ENCODE measurements around the gene E2F6. TPM values are rescaled to one million over a fixed set of nuclear protein-coding genes. Genes with fewer than 3 reads are reported as not detected.

Gene E2F6
- total RNA-seq, 1 experiment from 2014 or later = 21.8 TPM

GRCh38 chr2:11438555-11439080, 27.3 kb downstream of the E2F6 start:
- no peak overlapping the region for H2BK5ac ChIP-seq (ENCODE audit: insufficient read length, low read length)
- H4K20me1 ChIP-seq (ENCODE audit: control insufficient read depth, insufficient read depth, insufficient read length) = no peaks in the 10 kb centered on the region
- no peak overlapping the region for H3K9ac ChIP-seq (ENCODE audit: extremely low read depth, insufficient read length, low read length)
- H3K79me2 ChIP-seq (ENCODE audit: insufficient read depth, low read length) = no peaks in the 10 kb centered on the region
- H3K27ac ChIP-seq (ENCODE audit: insufficient read length, low read depth, low read length) = no peak overlapping the region
- peaks cover 30 to 34% of the 10 kb centered on the region in 2 experiments for H3K9me3 Mint-ChIP-seq
- H4K8ac ChIP-seq (replicated peaks; ENCODE audit: insufficient read length, low read depth, low read length) = no peak overlapping the region
- no peaks in the 10 kb centered on the region for H3K23me2 ChIP-seq (ENCODE audit: insufficient read length, low read depth, low read length, poor library complexity, severe bottlenecking)
- no peaks in the 10 kb centered on the region for H3K27me3 Mint-ChIP-seq (ENCODE audit: low read depth)
- peaks cover 45 to 68% (median 57%) of the 10 kb centered on the region in 3 experiments for H3K36me3 Mint-ChIP-seq (ENCODE audit: insufficient read depth in 1 of 3, low read depth in 3 of 3)
- WGBS (ENCODE audit: extremely low coverage, insufficient read length, low lambda C conversion rate) = no CpG with 5 or more reads among the region's 9 CpGs
- no peaks in the 10 kb centered on the region for H3K27me3 ChIP-seq (ENCODE audit: insufficient read depth, low read length)
- no peak overlapping the region for H4K91ac ChIP-seq (ENCODE audit: insufficient read length, low read depth, low read length)
- no peaks in the 10 kb centered on the region for H3K4me1 ChIP-seq (ENCODE audit: insufficient read depth, low read length)
- no peak for TF ChIP-seq CTCF (conservative IDR thresholded peaks at IDR 0.05)
- H4K5ac ChIP-seq (ENCODE audit: insufficient read length, low read depth, low read length) = no peak overlapping the region
- no peak overlapping the region for H2BK20ac ChIP-seq (ENCODE audit: low read depth, low read length, poor library complexity, severe bottlenecking)
- H3K23ac ChIP-seq (ENCODE audit: insufficient read length, low read depth, low read length) = no peak overlapping the region
- peaks cover 17% of the 10 kb centered on the region for H3K9me3 ChIP-seq (ENCODE audit: control insufficient read depth, low read depth, low read length)
- H3K79me1 ChIP-seq (ENCODE audit: insufficient read depth, low read depth, low read length, poor library complexity, severe bottlenecking) = no peaks in the 10 kb centered on the region
- no peak overlapping the region for H2AK5ac ChIP-seq (ENCODE audit: insufficient read length, low read length)
- H2BK12ac ChIP-seq (ENCODE audit: insufficient read length, low read depth, low read length) = no peak overlapping the region
- H3K4me2 ChIP-seq (ENCODE audit: insufficient read depth, insufficient read length, low read length) = no peak overlapping the region
- H3K56ac ChIP-seq (ENCODE audit: insufficient read length, low read depth, low read length) = no peak overlapping the region
- no peak overlapping the region for H3K18ac ChIP-seq (ENCODE audit: insufficient read length, low read depth, low read length)
- no peak overlapping the region for H3K4me3 Mint-ChIP-seq
- no peak for DNase-seq
- no peak overlapping the region for H3K4ac ChIP-seq (ENCODE audit: low read depth, low read length)
- no peak overlapping the region for H2BK15ac ChIP-seq (ENCODE audit: low read depth, low read length)
- H2BK120ac ChIP-seq (ENCODE audit: low read depth, low read length, poor library complexity, severe bottlenecking) = no peak overlapping the region
- no peak overlapping the region for H3K14ac ChIP-seq (ENCODE audit: insufficient read depth, low read length)
- H3K27ac Mint-ChIP-seq = no peak overlapping the region
- no peak overlapping the region for H2AFZ ChIP-seq (ENCODE audit: low read length)
- H3T11ph ChIP-seq (ENCODE audit: low read length) = no peak overlapping the region
- H3K4me1 Mint-ChIP-seq = no peaks in the 10 kb centered on the region

All from H9 (cell line).